Psoas muscle (tissue), 8 donors: Measurements from ENCODE around the gene RNLS. TPM values are rescaled to one million over a fixed set of nuclear protein-coding genes. Genes with fewer than 3 reads are reported as not detected.

ENCODE experiments used
- ATAC-seq, 4 donors: fragments of 200-7000 bp; cut with Tn5 transposase; one replicate each; pipeline ENCODE4 v1.9.1; 2020; ENCODE audit warnings: moderate library complexity in 3 of 4, mild to moderate bottlenecking in 2 of 4
- DNase-seq, 2 donors: peaks; one replicate each; pipeline ENCODE4 v3.0.0-alpha.2; 2020
- H3K27ac ChIP-seq: fragments of 200-600 bp; one replicate; pipeline ENCODE4 v1.8.0; 2022
- H3K27me3 ChIP-seq, 3 donors: fragments of 200-600 bp in 1 of 3; one replicate each; pipeline versions ENCODE4 v1.6.1 to v1.8.0; 2013 to 2022; ENCODE audit warnings: low read length in 2 of 3, mild to moderate bottlenecking in 2 of 3, moderate library complexity in 1 of 3; ENCODE audit not compliant: insufficient read depth in 3 of 3
- H3K36me3 ChIP-seq, 2 donors: fragments of 200-600 bp in 1 of 2; one replicate each; pipeline versions ENCODE4 v1.6.1 to v1.8.0; 2013 to 2022; ENCODE audit warnings: low read depth in 1 of 2, mild to moderate bottlenecking in 1 of 2, moderate library complexity in 1 of 2; ENCODE audit not compliant: insufficient read depth in 1 of 2
- H3K4me1 ChIP-seq: fragments of 200-600 bp; one replicate; pipeline ENCODE4 v1.8.0; 2022
- H3K4me3 ChIP-seq: fragments of 200-600 bp; one replicate; pipeline ENCODE4 v1.8.0; 2022; ENCODE audit warnings: mild to moderate bottlenecking
- H3K9me3 ChIP-seq: fragments of 200-600 bp; one replicate; pipeline ENCODE4 v1.8.0; 2022
- CTCF ChIP-seq: fragments of 200-600 bp; IDR thresholded peaks from one replicate; pipeline ENCODE4 v1.8.0; 2022; ENCODE audit warnings: antibody characterized with exemption
- WGBS, 3 donors: extraction: QIAGEN DNeasy Blood & Tissue Kit; methylation state at CpG; one replicate each; pipeline versions ENCODE4 v1.1.6 to v1.1.7; 2013; 5-methylcytosine and 5-hydroxymethylcytosine counted together
- intact Hi-C, 2 donors: fragments of 100-400 bp; cut with DNase I; formaldehyde crosslinking; loops; one replicate each; pipeline versions ENCODE4 v1.11.0 to v1.14.2; 2022
- polyA plus RNA-seq, 3 donors: library from polyadenylated mRNA; stranded (reverse); fragments of 200-250 nt; gene quantifications; one replicate each; pipeline ENCODE4 v1.2.3, GENCODE V29; 2013
- total RNA-seq, 4 donors: library from RNA; stranded (reverse); fragmentation: NEBNext Ultra II Directional in 2 of 4; extraction: Animal tissue kit (Norgen Biotek cat#: 25700) in 2 of 4; gene quantifications; one replicate each; pipeline versions ENCODE4 v1.2.1 to v1.2.4, GENCODE V29; 2021 to 2023
- donor health status: healthy with polysubstance abuse.
- donor health status: DM: no; HTN: no; CAD: no; lungs with moderate emphysema.
- donor health status: Bipolar disorder and iron deficiency.
- donor health status: healthy.
- donor health status: DM: yes; HTN: yes; CAD: no.
- donor health status: DM: no; HTN: no; CAD: no.
- donor health status: DM: no; HTN: no; CAD: no.
- donor health status: DM: yes; HTN: yes; CAD: no.

The RNLS gene
- total and polyA plus RNA-seq, 7 donors: 3.0 to 9.2 (median 6.7) TPM

DNA sequence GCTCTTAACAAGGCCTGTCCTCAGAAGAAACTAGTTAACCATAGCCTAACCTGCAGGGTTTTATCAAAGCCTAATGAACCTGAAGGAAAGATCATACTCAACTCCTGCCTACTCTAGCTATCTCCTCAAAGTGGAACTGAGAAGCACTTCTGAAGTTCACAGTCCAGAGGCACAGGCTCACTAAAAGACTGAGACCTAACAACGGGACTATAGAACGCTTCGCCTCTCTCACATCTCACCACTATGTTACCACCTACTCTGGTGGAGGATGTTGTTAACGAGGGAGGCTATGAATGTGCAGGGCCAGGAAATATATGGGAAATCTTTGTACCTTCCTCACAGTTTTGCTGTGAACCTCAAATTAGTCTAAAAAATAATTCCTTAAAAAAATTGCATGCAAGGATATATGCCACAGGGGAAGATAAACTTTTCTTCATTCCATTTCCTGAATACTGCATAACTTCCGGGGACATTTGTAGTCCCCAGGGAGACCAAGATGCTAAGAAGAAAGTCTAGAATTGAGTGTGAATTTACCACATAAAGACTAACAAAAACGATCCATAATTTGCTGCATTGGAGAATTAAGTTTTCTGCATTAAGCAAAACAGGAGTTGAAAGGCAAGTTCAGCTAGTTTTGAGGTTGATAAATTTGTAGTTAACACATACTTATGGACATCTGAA lies 25.1 kb upstream of the RNLS start:
- no peaks in the 10 kb centered on the region for H3K4me1 ChIP-seq
- no peaks in the 10 kb centered on the region for H3K36me3 ChIP-seq
- H3K9me3 ChIP-seq: no peaks in the 10 kb centered on the region
- no peak overlapping the region for H3K27ac ChIP-seq
- DNase-seq: no peak
- H3K27me3 ChIP-seq: no peaks in the 10 kb centered on the region
- TF ChIP-seq CTCF: no peak
- intact Hi-C loops: no loop called here
- no peak overlapping the region for H3K4me3 ChIP-seq
- WGBS, 3 donors: 74 to 76% (median 75%) methylated on average over 6 of the region's 6 CpGs
- no peak for ATAC-seq

- H3K9me3 ChIP-seq: no peaks in the 10 kb centered on the region
- DNase-seq (no peak), ATAC-seq (no peak)
- 83 to 93% (median 93%) methylated on average over 1 of the region's 1 CpG for WGBS, 3 donors
- no peak overlapping the region for H3K4me3 ChIP-seq
- intact Hi-C loops: no loop called here
- no peak overlapping the region for H3K27ac ChIP-seq
- no peaks in the 10 kb centered on the region for H3K36me3 ChIP-seq
- H3K4me1 ChIP-seq: no peaks in the 10 kb centered on the region
- no peak for TF ChIP-seq CTCF
- H3K27me3 ChIP-seq: no peaks in the 10 kb centered on the region
Observed at GRCh38 chr10:88598055-88598454, 14.9 kb upstream of the RNLS start.

DNA sequence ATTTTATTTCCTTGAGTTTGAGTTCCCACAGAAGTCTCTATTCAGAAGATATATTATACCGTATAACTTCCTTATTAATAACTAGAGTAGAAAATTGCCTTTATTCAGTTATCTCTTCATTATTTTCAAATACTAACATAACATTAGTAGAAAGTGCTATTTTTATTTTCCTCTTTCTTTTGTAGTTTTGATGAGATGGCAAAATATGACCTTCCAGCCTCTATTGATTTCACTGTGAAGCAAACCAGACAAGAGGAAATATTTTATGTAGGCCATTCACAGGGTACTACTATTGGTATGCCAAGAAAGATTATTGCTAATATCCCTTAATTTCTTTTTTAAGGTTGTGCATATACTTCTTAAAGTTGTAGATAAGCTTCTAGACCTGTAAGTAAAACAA lies 11.4 kb upstream of the RNLS start:
- no peaks in the 10 kb centered on the region for H3K36me3 ChIP-seq
- DNase-seq (no peak), ATAC-seq (no peak)
- H3K4me3 ChIP-seq: no peak overlapping the region
- H3K27ac ChIP-seq: no peak overlapping the region
- 87 to 93% (median 90%) methylated on average over 1 of the region's 1 CpG for WGBS, 3 donors
- no peak for TF ChIP-seq CTCF
- intact Hi-C loops: no loop called here
- no peaks in the 10 kb centered on the region for H3K9me3 ChIP-seq
- H3K27me3 ChIP-seq: no peaks in the 10 kb centered on the region
- no peaks in the 10 kb centered on the region for H3K4me1 ChIP-seq

GRCh38 chr10:88592906-88593305 lies 9.8 kb upstream of the RNLS start:
- Histone ChIP-seq H3K9me3 (no peaks in the 10 kb centered on the region), H3K4me1 (no peaks in the 10 kb centered on the region), H3K36me3 (no peaks in the 10 kb centered on the region), H3K27ac (no peak overlapping the region), H3K4me3 (no peak overlapping the region), H3K27me3 (no peaks in the 10 kb centered on the region)
- 70 to 78% (median 73%) methylated on average over 2 of the region's 2 CpGs for WGBS, 3 donors
- DNase-seq: no peak
- ATAC-seq: no peak
- intact Hi-C loops: no loop called here
- TF ChIP-seq CTCF: no peak

DNA sequence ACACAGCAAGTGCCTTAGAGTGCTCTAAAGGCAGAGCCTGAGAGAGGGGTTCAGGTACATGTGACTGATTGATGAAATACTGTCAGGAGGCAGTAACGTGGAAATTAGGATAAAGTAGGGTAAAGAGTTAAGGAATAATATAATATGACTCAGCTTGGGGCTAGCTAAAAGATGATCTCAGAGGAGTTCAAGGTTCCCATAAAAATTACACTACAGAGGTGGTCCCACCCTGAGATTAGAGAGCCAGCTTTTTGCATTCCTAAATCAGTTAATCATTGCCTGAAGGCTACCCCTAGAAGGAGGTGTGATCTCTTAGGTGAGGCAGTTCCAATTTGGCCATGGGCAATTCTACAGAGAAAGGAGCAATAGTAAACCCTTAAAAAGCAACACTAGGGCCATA lies 9.3 kb upstream of the RNLS start:
- ATAC-seq (no peak), DNase-seq (no peak)
- 83 to 86% (median 84%) methylated on average over 1 of the region's 1 CpG for WGBS, 3 donors
- Histone ChIP-seq H3K27me3 (no peaks in the 10 kb centered on the region), H3K9me3 (no peaks in the 10 kb centered on the region), H3K27ac (no peak overlapping the region), H3K36me3 (no peaks in the 10 kb centered on the region), H3K4me3 (no peak overlapping the region), H3K4me1 (no peaks in the 10 kb centered on the region)
- TF ChIP-seq CTCF: no peak
- intact Hi-C loops: no loop called here
